ENCODE results near the gene CACNA2D1.

DNA sequence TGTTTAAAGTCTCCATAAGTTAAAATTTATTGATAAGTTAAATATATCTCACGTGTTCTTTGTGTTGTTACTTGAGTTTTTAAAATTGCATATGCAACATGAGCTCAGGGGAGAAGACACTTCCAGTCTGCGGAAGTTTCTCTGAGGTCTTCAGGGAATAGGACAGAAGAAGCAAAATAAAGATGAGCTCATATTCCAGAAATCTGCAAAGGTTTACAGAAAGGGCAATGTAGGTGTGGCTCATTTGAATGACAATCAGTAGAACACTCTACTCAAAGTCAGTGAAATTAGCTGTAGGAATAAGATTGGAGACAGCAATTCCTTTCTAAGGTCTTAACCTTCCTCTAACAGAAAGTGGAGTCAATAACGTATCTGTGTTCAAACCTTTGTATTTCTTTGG is 53.7 kb downstream of the CACNA2D1 start:
- TF ChIP-seq, protein P1, sequence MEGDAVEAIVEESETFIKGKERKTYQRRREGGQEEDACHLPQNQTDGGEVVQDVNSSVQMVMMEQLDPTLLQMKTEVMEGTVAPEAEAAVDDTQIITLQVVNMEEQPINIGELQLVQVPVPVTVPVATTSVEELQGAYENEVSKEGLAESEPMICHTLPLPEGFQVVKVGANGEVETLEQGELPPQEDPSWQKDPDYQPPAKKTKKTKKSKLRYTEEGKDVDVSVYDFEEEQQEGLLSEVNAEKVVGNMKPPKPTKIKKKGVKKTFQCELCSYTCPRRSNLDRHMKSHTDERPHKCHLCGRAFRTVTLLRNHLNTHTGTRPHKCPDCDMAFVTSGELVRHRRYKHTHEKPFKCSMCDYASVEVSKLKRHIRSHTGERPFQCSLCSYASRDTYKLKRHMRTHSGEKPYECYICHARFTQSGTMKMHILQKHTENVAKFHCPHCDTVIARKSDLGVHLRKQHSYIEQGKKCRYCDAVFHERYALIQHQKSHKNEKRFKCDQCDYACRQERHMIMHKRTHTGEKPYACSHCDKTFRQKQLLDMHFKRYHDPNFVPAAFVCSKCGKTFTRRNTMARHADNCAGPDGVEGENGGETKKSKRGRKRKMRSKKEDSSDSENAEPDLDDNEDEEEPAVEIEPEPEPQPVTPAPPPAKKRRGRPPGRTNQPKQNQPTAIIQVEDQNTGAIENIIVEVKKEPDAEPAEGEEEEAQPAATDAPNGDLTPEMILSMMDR (IDR thresholded peaks at IDR 0.05) = no peak
- no peak for TF ChIP-seq POLR2AphosphoS5 (IDR thresholded peaks at IDR 0.05)
- no peak for TF ChIP-seq EP300 (IDR thresholded peaks at IDR 0.05)
